Upper lobe of left lung (tissue), 4 donors: ENCODE measurements around the gene MBTPS2.

Source experiments
- EP300 ChIP-seq, 4 donors: sonication (generic); formaldehyde crosslinking; IDR thresholded peaks; one replicate each; pipeline ENCODE4 v1.5.1; 2017; ENCODE audit warnings: antibody characterized with exemption in 4 of 4, control low read depth in 2 of 4
- POLR2A ChIP-seq, 4 donors: fragments of 450-650 bp; IDR thresholded peaks; one replicate each; pipeline ENCODE4 v1.5.1; 2016 to 2017; ENCODE audit warnings: antibody characterized with exemption in 4 of 4, mild to moderate bottlenecking in 2 of 4
- POLR2AphosphoS5 ChIP-seq, 2 donors: sonication (generic); formaldehyde crosslinking; IDR thresholded peaks; one replicate each; pipeline ENCODE4 v1.5.1; 2017; ENCODE audit warnings: antibody characterized with exemption in 2 of 2
- TF ChIP-seq, protein P1 (sequence below), 6 experiments: fragments of 450-650 bp in 4 of 6; fragments of 200-600 bp in 2 of 6; sonication (generic) in 2 of 6; IDR thresholded peaks; one replicate each; pipeline ENCODE4 v1.5.1; 2016 to 2019; ENCODE audit warnings: antibody characterized with exemption in 6 of 6

DNA sequence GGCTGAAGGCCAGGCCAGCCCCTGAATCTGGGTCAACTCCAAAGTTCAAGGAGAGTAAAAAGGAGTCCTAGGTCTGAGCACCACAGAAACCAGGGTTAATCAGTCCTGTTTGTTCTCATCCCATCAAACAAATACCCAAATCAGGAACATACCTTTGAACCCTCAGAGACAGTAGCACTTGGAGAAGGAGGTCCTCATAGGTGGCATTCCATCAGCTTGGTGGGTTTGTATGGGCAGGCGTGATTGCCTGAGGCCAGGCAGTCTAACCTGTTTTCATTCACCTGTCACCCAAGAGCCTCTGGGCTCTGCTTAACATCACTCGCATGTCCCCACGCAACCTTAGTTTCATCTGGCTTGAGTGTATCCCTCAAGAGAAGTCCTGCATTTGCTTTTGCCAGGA lies 17.5 kb upstream of the MBTPS2 start:
- TF ChIP-seq, protein P1, sequence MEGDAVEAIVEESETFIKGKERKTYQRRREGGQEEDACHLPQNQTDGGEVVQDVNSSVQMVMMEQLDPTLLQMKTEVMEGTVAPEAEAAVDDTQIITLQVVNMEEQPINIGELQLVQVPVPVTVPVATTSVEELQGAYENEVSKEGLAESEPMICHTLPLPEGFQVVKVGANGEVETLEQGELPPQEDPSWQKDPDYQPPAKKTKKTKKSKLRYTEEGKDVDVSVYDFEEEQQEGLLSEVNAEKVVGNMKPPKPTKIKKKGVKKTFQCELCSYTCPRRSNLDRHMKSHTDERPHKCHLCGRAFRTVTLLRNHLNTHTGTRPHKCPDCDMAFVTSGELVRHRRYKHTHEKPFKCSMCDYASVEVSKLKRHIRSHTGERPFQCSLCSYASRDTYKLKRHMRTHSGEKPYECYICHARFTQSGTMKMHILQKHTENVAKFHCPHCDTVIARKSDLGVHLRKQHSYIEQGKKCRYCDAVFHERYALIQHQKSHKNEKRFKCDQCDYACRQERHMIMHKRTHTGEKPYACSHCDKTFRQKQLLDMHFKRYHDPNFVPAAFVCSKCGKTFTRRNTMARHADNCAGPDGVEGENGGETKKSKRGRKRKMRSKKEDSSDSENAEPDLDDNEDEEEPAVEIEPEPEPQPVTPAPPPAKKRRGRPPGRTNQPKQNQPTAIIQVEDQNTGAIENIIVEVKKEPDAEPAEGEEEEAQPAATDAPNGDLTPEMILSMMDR (IDR thresholded peaks at IDR 0.05) = no peak
- TF ChIP-seq POLR2A (IDR thresholded peaks at IDR 0.05) (no peak), EP300 (IDR thresholded peaks at IDR 0.05) (no peak), POLR2AphosphoS5 (IDR thresholded peaks at IDR 0.05) (no peak)
